DND-41 (cell line): ENCODE data around the gene RGS12.
"Not testable (repeated sequence)": the region's sequence is repeated elsewhere in the genome, so short reads cannot be mapped to it uniquely, and the experiment has no call there.

Experiments
- ATAC-seq: fragments of 200-7000 bp; cut with Tn5 transposase; 3 replicates; pipeline ENCODE4 v1.9.1; 2021; ENCODE audit warnings: low read depth; ENCODE audit not compliant: insufficient read depth
- DNase-seq: peaks from one replicate; pipeline ENCODE4 v3.0.0-alpha.2; 2020
- H2AFZ ChIP-seq: 2 replicates; pipeline ENCODE4 v1.6.0; 2012; ENCODE audit warnings: low read depth, low read length
- H3K27ac ChIP-seq: 2 replicates; pipeline ENCODE4 v1.5.1; 2012; ENCODE audit warnings: low read length, inconsistent platforms
- H3K27me3 ChIP-seq: fragments of 200-600 bp; sonication (generic); 2 replicates; pipeline ENCODE4 v1.6.0; 2012; ENCODE audit warnings: low read length, mild to moderate bottlenecking, inconsistent platforms; ENCODE audit not compliant: insufficient read depth, poor library complexity
- H3K36me3 ChIP-seq: 2 replicates; pipeline ENCODE4 v1.5.1; 2012; ENCODE audit warnings: low read length, inconsistent platforms; ENCODE audit not compliant: insufficient read depth
- H3K4me1 ChIP-seq: 2 replicates; pipeline ENCODE4 v1.5.1; 2012; ENCODE audit warnings: mild to moderate bottlenecking, low read length; ENCODE audit not compliant: insufficient read depth
- H3K4me2 ChIP-seq: 2 replicates; pipeline ENCODE4 v1.6.0; 2012; ENCODE audit warnings: mild to moderate bottlenecking, moderate library complexity, low read length, inconsistent platforms; ENCODE audit not compliant: insufficient read depth
- H3K4me3 ChIP-seq, 2 experiments: fragments of 200-600 bp in 1 of 2; shearing (Covaris generic) in 1 of 2; 2 replicates each; pipeline ENCODE4 v1.5.1; 2012 to 2016; ENCODE audit warnings: inconsistent platforms in 2 of 2, low read length in 2 of 2, mild to moderate bottlenecking in 2 of 2, low read depth in 1 of 2, moderate library complexity in 1 of 2
- H3K79me2 ChIP-seq: 2 replicates; pipeline ENCODE4 v1.6.0; 2012; ENCODE audit warnings: low read length, inconsistent platforms; ENCODE audit not compliant: insufficient read depth
- H3K9ac ChIP-seq: 2 replicates; pipeline ENCODE4 v1.6.0; 2012; ENCODE audit warnings: low read depth, mild to moderate bottlenecking, inconsistent platforms, low read length, moderate library complexity
- H3K9me3 ChIP-seq: 2 replicates; pipeline ENCODE4 v1.5.1; 2012; ENCODE audit warnings: low read length, moderate library complexity, mild to moderate bottlenecking, inconsistent platforms; ENCODE audit not compliant: insufficient read depth, severe bottlenecking
- H4K20me1 ChIP-seq: 2 replicates; pipeline ENCODE4 v1.6.0; 2012; ENCODE audit warnings: low read length; ENCODE audit not compliant: insufficient read depth
- CTCF ChIP-seq: IDR thresholded peaks from 2 replicates; pipeline ENCODE4 v1.5.1; 2012; ENCODE audit warnings: borderline replicate concordance, low read length, moderate library complexity, mild to moderate bottlenecking; ENCODE audit not compliant: poor library complexity, severe bottlenecking; ENCODE audit errors: extremely low read depth
- EZH2 ChIP-seq: IDR thresholded peaks from 3 replicates; pipeline ENCODE4 v1.6.1; 2012; ENCODE audit warnings: borderline replicate concordance, low read depth, mild to moderate bottlenecking, moderate library complexity, low read length, inconsistent platforms; ENCODE audit not compliant: severe bottlenecking

RGS12 gene

DNA sequence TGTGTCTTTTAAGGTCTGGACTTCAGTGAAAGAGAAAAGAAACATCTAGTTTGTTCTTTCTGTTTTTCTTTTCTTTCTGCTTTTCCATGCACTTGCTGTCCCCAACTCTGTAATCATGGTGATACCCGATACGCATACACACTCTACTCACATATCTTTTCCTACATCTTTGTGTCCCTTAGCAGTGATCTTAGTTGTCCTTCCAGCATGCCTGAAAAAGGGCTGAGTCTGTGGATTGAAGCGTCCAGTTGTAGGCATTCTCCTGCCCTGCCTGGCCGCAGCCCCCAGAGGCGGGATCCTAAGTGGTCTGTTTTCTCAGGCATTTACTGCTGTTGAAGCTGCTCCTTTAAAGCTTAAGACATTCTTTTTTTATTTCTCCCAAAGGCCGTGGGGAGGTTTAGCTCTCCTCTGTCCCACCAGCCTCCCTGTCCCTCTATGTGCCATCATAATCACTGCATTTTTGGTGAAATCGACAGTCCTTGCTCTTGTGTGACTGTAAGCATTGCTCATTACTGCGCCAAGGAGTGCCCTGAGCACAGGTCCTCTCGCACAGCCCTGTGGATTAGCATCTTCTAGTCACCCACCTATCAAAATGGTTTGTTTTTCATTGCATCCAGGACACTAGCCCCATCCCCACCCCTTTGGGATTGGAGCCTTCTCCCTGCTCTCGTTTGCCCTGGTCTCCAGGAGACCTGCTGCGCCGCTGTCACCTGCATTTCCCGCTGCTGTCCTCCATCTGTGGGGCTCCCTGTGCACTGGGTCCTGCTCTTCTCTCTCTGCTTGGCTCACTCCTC lies 4.4 kb downstream of the RGS12 start:
- peaks cover 8% of the 10 kb centered on the region for H3K9me3 ChIP-seq
- H3K36me3 ChIP-seq, result no peaks in the 10 kb centered on the region
- TF ChIP-seq CTCF (no peak), EZH2 (no peak)
- ATAC-seq (no peak), DNase-seq (no peak)
- H3K4me1 ChIP-seq, result peaks cover 23% of the 10 kb centered on the region
- H3K27ac ChIP-seq, result no peak overlapping the region
- peaks cover 81% of the 10 kb centered on the region for H4K20me1 ChIP-seq
- H3K4me2 ChIP-seq, result no peak overlapping the region
- H3K27me3 ChIP-seq, result peaks cover 53% of the 10 kb centered on the region
- no peak overlapping the region for H3K4me3 ChIP-seq
- H2AFZ ChIP-seq, result no peak overlapping the region
- H3K79me2 ChIP-seq, result no peaks in the 10 kb centered on the region
- no peak overlapping the region for H3K9ac ChIP-seq

DNA sequence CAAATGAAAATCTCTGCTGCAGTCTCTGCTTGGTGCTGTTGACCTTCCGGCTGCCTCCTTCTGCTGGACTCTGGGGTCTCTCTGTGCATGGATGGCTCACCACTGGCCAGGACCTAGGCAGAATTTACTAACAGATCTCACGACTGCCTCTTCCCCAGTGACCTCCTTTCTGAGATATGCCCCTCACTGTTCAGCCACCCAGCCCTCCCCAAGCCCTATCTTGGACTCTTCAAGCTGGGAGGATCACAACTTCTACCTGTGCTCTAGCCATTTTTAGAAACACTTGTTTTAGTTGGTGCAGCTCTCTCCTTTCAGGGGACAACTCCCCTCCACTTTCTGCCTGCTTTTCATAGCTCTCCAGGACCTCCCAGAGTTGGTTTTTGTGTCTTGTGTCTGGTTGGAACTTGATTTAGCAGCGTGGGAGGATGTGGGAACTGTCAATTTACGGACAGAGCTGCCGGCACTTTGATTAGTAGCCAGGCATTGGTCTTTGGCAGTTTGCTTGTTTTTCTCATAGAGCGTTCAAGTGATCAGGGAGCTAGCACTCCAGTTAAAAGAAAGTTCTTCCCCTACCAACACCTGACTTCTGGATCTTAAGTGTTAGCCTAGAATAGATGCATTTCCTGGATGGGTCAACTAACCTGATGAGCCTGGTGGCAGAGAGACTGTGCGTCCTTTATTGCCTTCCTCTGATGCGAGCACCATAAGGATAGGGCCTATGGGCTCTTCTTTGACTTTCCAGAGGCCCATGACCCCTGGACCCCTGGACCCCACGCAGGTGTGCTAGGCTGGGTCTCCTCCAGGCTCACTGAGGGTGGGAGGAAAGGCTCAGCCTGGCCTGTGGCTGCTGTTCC lies 6.5 kb downstream of the RGS12 start:
- H3K27ac ChIP-seq, result no peak overlapping the region
- H4K20me1 ChIP-seq, result peaks cover 90% of the 10 kb centered on the region
- H2AFZ ChIP-seq, result no peak overlapping the region
- H3K79me2 ChIP-seq, result no peaks in the 10 kb centered on the region
- peaks cover 8% of the 10 kb centered on the region for H3K9me3 ChIP-seq
- no peak overlapping the region for H3K9ac ChIP-seq
- H3K27me3 ChIP-seq, result peaks cover 58% of the 10 kb centered on the region
- peaks cover 19% of the 10 kb centered on the region for H3K4me1 ChIP-seq
- no peak overlapping the region for H3K4me2 ChIP-seq
- no peak for DNase-seq
- TF ChIP-seq EZH2, result no peak
- TF ChIP-seq CTCF, result no peak
- no peak overlapping the region for H3K4me3 ChIP-seq
- ATAC-seq, result no peak
- no peaks in the 10 kb centered on the region for H3K36me3 ChIP-seq

DNA sequence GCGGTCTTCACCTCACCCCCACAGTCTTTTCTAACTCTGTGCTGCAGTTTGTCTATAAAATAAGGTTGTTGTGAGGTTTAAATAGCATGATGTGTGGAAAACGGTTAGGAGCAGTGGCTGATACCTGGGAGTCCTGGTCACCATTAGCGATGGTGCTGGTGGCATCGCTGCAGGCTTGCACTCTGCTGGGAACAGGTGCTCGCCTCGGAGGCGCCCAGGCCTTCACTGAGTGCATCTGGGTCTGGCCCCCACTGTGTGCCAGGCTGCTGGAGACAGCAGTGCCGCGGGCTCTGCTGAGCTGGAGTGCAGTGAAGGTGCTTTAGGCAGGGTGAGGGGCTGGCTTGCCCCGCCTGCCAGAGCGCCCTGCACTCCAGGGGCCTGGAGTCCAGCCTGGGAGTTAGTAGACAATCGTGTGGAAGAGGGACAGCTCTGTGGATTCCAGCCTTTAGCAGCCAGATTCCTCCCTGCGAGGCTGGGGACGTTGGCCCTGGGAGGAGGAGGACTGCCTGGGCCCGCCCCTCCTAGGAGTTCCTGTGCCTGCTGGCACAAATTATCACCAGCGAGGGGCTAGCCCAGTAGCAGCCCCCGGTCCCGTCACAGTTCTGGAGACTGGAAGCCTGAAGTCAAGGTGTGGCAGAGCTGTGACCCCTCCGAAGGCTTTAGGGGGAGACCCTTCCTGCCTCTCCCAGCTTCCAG lies 7.3 kb downstream of the RGS12 start:
- peaks cover 8% of the 10 kb centered on the region for H3K9me3 ChIP-seq
- peaks cover 66% of the 10 kb centered on the region for H3K27me3 ChIP-seq
- TF ChIP-seq EZH2 (no peak), CTCF (no peak)
- H2AFZ ChIP-seq, result no peak overlapping the region
- no peaks in the 10 kb centered on the region for H3K79me2 ChIP-seq
- H3K27ac ChIP-seq, result no peak overlapping the region
- ATAC-seq (no peak), DNase-seq (no peak)
- no peak overlapping the region for H3K4me2 ChIP-seq
- no peak overlapping the region for H3K9ac ChIP-seq
- peaks cover 90% of the 10 kb centered on the region for H4K20me1 ChIP-seq
- H3K36me3 ChIP-seq, result no peaks in the 10 kb centered on the region
- no peak overlapping the region for H3K4me3 ChIP-seq
- peaks cover 18% of the 10 kb centered on the region for H3K4me1 ChIP-seq

GRCh38 chr4:3300882-3301281 lies 8.1 kb downstream of the RGS12 start:
- peaks cover 93% of the 10 kb centered on the region for H4K20me1 ChIP-seq
- H3K4me2 ChIP-seq, DNase-seq, H2AFZ ChIP-seq, H3K36me3 ChIP-seq, ATAC-seq, H3K4me3 ChIP-seq, H3K27ac ChIP-seq, H3K9me3 ChIP-seq, H3K9ac ChIP-seq, H3K79me2 ChIP-seq: not testable (repeated sequence)
- H3K4me1 ChIP-seq, result peaks cover 18% of the 10 kb centered on the region
- H3K27me3 ChIP-seq, result peaks cover 72% of the 10 kb centered on the region
